Fibroblast of lung (primary cell): ENCODE measurements around the gene LYVE1. TPM values are rescaled to one million over a fixed set of nuclear protein-coding genes. Genes with fewer than 3 reads are reported as not detected.
A peak's percentile ranks its signal among the peaks of the same experiment; 100 is the strongest.

Experiments used
- DNase-seq, 2 donors: peaks; one replicate each; pipeline versions ENCODE4 v3.0.0 to v3.0.0-alpha.2; 2010; ENCODE audit warnings: low read depth in 2 of 2
- H2AFZ ChIP-seq: 2 replicates; pipeline ENCODE4 v1.5.1; 2012; ENCODE audit warnings: low read length, control low read depth, inconsistent platforms
- H3K27ac ChIP-seq: 2 replicates; pipeline ENCODE4 v1.5.1; 2011; ENCODE audit warnings: low read length, control low read depth; ENCODE audit not compliant: insufficient read depth
- H3K27me3 ChIP-seq: 2 replicates; pipeline ENCODE4 v1.5.1; 2011; ENCODE audit warnings: mild to moderate bottlenecking, low read length; ENCODE audit not compliant: control insufficient read depth, insufficient read depth
- H3K36me3 ChIP-seq: 2 replicates; pipeline ENCODE4 v1.5.1; 2011; ENCODE audit warnings: low read length; ENCODE audit not compliant: control insufficient read depth, insufficient read depth
- H3K4me1 ChIP-seq: 2 replicates; pipeline ENCODE4 v1.5.1; 2011; ENCODE audit warnings: low read length; ENCODE audit not compliant: control insufficient read depth, insufficient read depth; ENCODE audit errors: extremely low read depth
- H3K4me2 ChIP-seq: 2 replicates; pipeline ENCODE4 v1.5.1; 2011; ENCODE audit warnings: low read length, control low read depth; ENCODE audit not compliant: insufficient read depth; ENCODE audit errors: extremely low read depth
- H3K4me3 ChIP-seq, 4 experiments: fragments of 200-600 bp in 1 of 4; sonication (generic) in 1 of 4; replicated peaks in 1 of 4; 2 replicates each; pipeline ENCODE4 v1.5.1; 2011 to 2016; ENCODE audit warnings: low read length in 4 of 4, low read depth in 3 of 4, mild to moderate bottlenecking in 3 of 4, control low read depth in 2 of 4, inconsistent platforms in 1 of 4, mixed read lengths in 1 of 4; ENCODE audit not compliant: insufficient read depth in 1 of 4; ENCODE audit errors: control extremely low read depth in 1 of 4
- H3K79me2 ChIP-seq: 2 replicates; pipeline ENCODE4 v1.5.1; 2012; ENCODE audit warnings: mild to moderate bottlenecking, low read length, inconsistent platforms; ENCODE audit not compliant: control insufficient read depth, insufficient read depth
- H3K9ac ChIP-seq: 2 replicates; pipeline ENCODE4 v1.5.1; 2011; ENCODE audit warnings: mild to moderate bottlenecking, low read length, control low read depth; ENCODE audit not compliant: insufficient read depth
- H3K9me3 ChIP-seq: 2 replicates; pipeline ENCODE4 v1.5.1; 2012; ENCODE audit warnings: low read depth, low read length; ENCODE audit not compliant: control insufficient read depth, insufficient read depth
- H4K20me1 ChIP-seq: 2 replicates; pipeline ENCODE4 v1.5.1; 2011; ENCODE audit warnings: low read length; ENCODE audit not compliant: control insufficient read depth, insufficient read depth; ENCODE audit errors: extremely low read depth
- EZH2 ChIP-seq: IDR thresholded peaks from 2 replicates; pipeline ENCODE4 v1.5.1; 2012; ENCODE audit warnings: low read length, control low read depth, mild to moderate bottlenecking; ENCODE audit errors: missing control alignments
- polyA plus RNA-seq, 2 donors: library from polyadenylated mRNA; depleted of rRNA in 1 of 2; stranded (reverse) in 1 of 2; unstranded in 1 of 2; fragments of >200 nt; gene quantifications; 2 replicates each; pipeline ENCODE4 v1.2.1, GENCODE V29; 2011 to 2012; ENCODE audit warnings: missing spikeins in 1 of 2
- total RNA-seq: library from RNA; depleted of rRNA; stranded (reverse); fragments of >200 nt; gene quantifications from 2 replicates; pipeline ENCODE4 v1.2.1, GENCODE V29; 2014
- TF ChIP-seq, protein P1 (sequence below), 2 donors: IDR thresholded peaks in 1 of 2; conservative IDR thresholded peaks in 1 of 2; 1 replicate in 1 of 2; 2 replicates in 1 of 2; pipeline ENCODE4 v1.5.1; 2011 to 2012; ENCODE audit warnings: low read length in 2 of 2, control low read depth in 1 of 2, inconsistent platforms in 1 of 2, low read depth in 1 of 2, mild to moderate bottlenecking in 1 of 2

Gene LYVE1
- total and polyA plus RNA-seq, 2 donors (not counting 1 experiment from before 2014, with no cell fraction given) = 0.08 to 0.17 TPM

- Histone ChIP-seq H3K4me3 (no peak overlapping the region), H3K27me3 (no peaks in the 10 kb centered on the region), H3K9ac (no peak overlapping the region), H3K79me2 (peaks cover 9% of the 10 kb centered on the region), H3K36me3 (no peaks in the 10 kb centered on the region), H3K4me2 (no peak overlapping the region), H3K4me1 (no peaks in the 10 kb centered on the region), H4K20me1 (no peaks in the 10 kb centered on the region), H3K9me3 (no peaks in the 10 kb centered on the region), H3K27ac (no peak overlapping the region), H2AFZ (no peak overlapping the region)
- DNase-seq = no peak
- no peak for TF ChIP-seq EZH2
- TF ChIP-seq, protein P1, sequence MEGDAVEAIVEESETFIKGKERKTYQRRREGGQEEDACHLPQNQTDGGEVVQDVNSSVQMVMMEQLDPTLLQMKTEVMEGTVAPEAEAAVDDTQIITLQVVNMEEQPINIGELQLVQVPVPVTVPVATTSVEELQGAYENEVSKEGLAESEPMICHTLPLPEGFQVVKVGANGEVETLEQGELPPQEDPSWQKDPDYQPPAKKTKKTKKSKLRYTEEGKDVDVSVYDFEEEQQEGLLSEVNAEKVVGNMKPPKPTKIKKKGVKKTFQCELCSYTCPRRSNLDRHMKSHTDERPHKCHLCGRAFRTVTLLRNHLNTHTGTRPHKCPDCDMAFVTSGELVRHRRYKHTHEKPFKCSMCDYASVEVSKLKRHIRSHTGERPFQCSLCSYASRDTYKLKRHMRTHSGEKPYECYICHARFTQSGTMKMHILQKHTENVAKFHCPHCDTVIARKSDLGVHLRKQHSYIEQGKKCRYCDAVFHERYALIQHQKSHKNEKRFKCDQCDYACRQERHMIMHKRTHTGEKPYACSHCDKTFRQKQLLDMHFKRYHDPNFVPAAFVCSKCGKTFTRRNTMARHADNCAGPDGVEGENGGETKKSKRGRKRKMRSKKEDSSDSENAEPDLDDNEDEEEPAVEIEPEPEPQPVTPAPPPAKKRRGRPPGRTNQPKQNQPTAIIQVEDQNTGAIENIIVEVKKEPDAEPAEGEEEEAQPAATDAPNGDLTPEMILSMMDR (conservative IDR thresholded peaks at IDR 0.05 in 1 of 2, IDR thresholded peaks at IDR 0.05 in 1 of 2; ENCODE audit: low read depth in 1 of 2, low read length in 2 of 2) = no peak
These were observed 25.7 kb downstream of the LYVE1 start for GRCh38 chr11:10542776-10543175.

GRCh38 chr11:10541561-10541930 is 26.9 kb downstream of the LYVE1 start:
- DNase-seq = no peak
- no peaks in the 10 kb centered on the region for H3K9me3 ChIP-seq
- peak overlapping the region; percentile 81 for H3K4me2 ChIP-seq
- H3K79me2 ChIP-seq = peaks cover 9% of the 10 kb centered on the region
- H4K20me1 ChIP-seq = no peaks in the 10 kb centered on the region
- H3K9ac ChIP-seq = peak overlapping the region; percentile 17
- H3K4me1 ChIP-seq = no peaks in the 10 kb centered on the region
- H3K4me3 ChIP-seq = peak overlapping the region; percentile 32 to 89 (median 68)
- TF ChIP-seq, protein P1 (conservative IDR thresholded peaks at IDR 0.05 in 1 of 2, IDR thresholded peaks at IDR 0.05 in 1 of 2; ENCODE audit: low read depth in 1 of 2, low read length in 2 of 2) = no peak
- no peak for TF ChIP-seq EZH2
- H3K36me3 ChIP-seq = no peaks in the 10 kb centered on the region
- no peaks in the 10 kb centered on the region for H3K27me3 ChIP-seq
- H2AFZ ChIP-seq = peak overlapping the region; percentile 87
- peak overlapping the region; percentile 90 for H3K27ac ChIP-seq

GRCh38 chr11:10540915-10541560 is 27.4 kb downstream of the LYVE1 start, which contains the start of gene RNF141:
RNF141 (minus strand) TSS chr11:10541187; CDS start chr11:10534158, 7,029 bp downstream.
- Histone ChIP-seq H3K79me2 (peaks cover 9% of the 10 kb centered on the region), H3K36me3 (no peaks in the 10 kb centered on the region), H3K9ac (peak within 1 kb of the TSS; percentile 95), H3K9me3 (no peaks in the 10 kb centered on the region), H4K20me1 (no peaks in the 10 kb centered on the region), H3K4me3 (peak within 1 kb of the TSS; percentile 63 to 92 (median 86)), H3K27me3 (no peaks in the 10 kb centered on the region), H2AFZ (peak within 1 kb of the TSS; percentile 87), H3K27ac (peak within 1 kb of the TSS; percentile 90), H3K4me2 (peak within 1 kb of the TSS; percentile 93), H3K4me1 (no peaks in the 10 kb centered on the region)
- DNase-seq = peak; percentile 86 to 89
- TF ChIP-seq EZH2 = no peak
- TF ChIP-seq, protein P1 (conservative IDR thresholded peaks at IDR 0.05 in 1 of 2, IDR thresholded peaks at IDR 0.05 in 1 of 2; ENCODE audit: low read depth in 1 of 2, low read length in 2 of 2) = peak; percentile 60 to 76
